H9 (cell line): ENCODE results near the gene NRN1. TPM values are rescaled to one million over a fixed set of nuclear protein-coding genes. Genes with fewer than 3 reads are reported as not detected.

Source experiments
- DNase-seq: peaks from one replicate; pipeline ENCODE4 v3.0.0-alpha.2; 2017
- H2AFZ ChIP-seq: one replicate; pipeline ENCODE4 v1.6.1; 2013; ENCODE audit warnings: mild to moderate bottlenecking, low read length, control low read depth, moderate library complexity
- H2AK5ac ChIP-seq: 2 replicates; pipeline ENCODE4 v1.6.1; 2013; ENCODE audit warnings: low read length, control low read depth, mixed read lengths; ENCODE audit not compliant: insufficient read length
- H2BK120ac ChIP-seq: one replicate; pipeline ENCODE4 v1.6.1; 2013; ENCODE audit warnings: low read depth, mild to moderate bottlenecking, low read length, control low read depth, inconsistent platforms; ENCODE audit not compliant: poor library complexity, severe bottlenecking
- H2BK12ac ChIP-seq: 2 replicates; pipeline ENCODE4 v1.6.1; 2013; ENCODE audit warnings: low read length, control low read depth, mixed read lengths, low read depth; ENCODE audit not compliant: insufficient read length
- H2BK15ac ChIP-seq: 2 replicates; pipeline ENCODE4 v1.6.1; 2013; ENCODE audit warnings: low read depth, low read length, control low read depth
- H2BK20ac ChIP-seq: one replicate; pipeline ENCODE4 v1.6.1; 2013; ENCODE audit warnings: low read depth, mild to moderate bottlenecking, low read length, control low read depth, inconsistent platforms; ENCODE audit not compliant: poor library complexity, severe bottlenecking
- H2BK5ac ChIP-seq: 2 replicates; pipeline ENCODE4 v1.6.1; 2013; ENCODE audit warnings: low read length, control low read depth, mixed read lengths; ENCODE audit not compliant: insufficient read length
- H3K14ac ChIP-seq: 2 replicates; pipeline ENCODE4 v1.6.1; 2013; ENCODE audit warnings: low read length, control low read depth; ENCODE audit not compliant: insufficient read depth
- H3K18ac ChIP-seq: 2 replicates; pipeline ENCODE4 v1.6.1; 2013; ENCODE audit warnings: low read depth, mild to moderate bottlenecking, mixed read lengths, low read length, control low read depth; ENCODE audit not compliant: insufficient read length
- H3K23ac ChIP-seq: 2 replicates; pipeline ENCODE4 v1.6.1; 2013; ENCODE audit warnings: low read length, control low read depth, mixed read lengths, low read depth; ENCODE audit not compliant: insufficient read length
- H3K23me2 ChIP-seq: 2 replicates; pipeline ENCODE4 v1.6.1; 2013; ENCODE audit warnings: low read depth, mild to moderate bottlenecking, mixed read lengths, low read length, control low read depth; ENCODE audit not compliant: insufficient read length, poor library complexity, severe bottlenecking
- H3K27ac ChIP-seq: 2 replicates; pipeline ENCODE4 v1.5.1; 2013; ENCODE audit warnings: low read length, control low read depth, mixed read lengths, low read depth; ENCODE audit not compliant: insufficient read length
- H3K27me3 ChIP-seq: 2 replicates; pipeline ENCODE4 v1.6.1; 2013; ENCODE audit warnings: low read length, control low read depth, inconsistent platforms; ENCODE audit not compliant: insufficient read depth
- H3K4ac ChIP-seq: 2 replicates; pipeline ENCODE4 v1.6.1; 2013; ENCODE audit warnings: low read depth, mild to moderate bottlenecking, control low read depth, inconsistent platforms, low read length, moderate library complexity
- H3K4me1 ChIP-seq: 2 replicates; pipeline ENCODE4 v1.6.1; 2013; ENCODE audit warnings: low read length, control low read depth, inconsistent platforms; ENCODE audit not compliant: insufficient read depth
- H3K4me2 ChIP-seq: 2 replicates; pipeline ENCODE4 v1.6.1; 2013; ENCODE audit warnings: low read length, control low read depth, mixed read lengths; ENCODE audit not compliant: insufficient read length, insufficient read depth
- H3K56ac ChIP-seq: 2 replicates; pipeline ENCODE4 v1.6.1; 2013; ENCODE audit warnings: low read depth, mild to moderate bottlenecking, mixed read lengths, low read length, control low read depth; ENCODE audit not compliant: insufficient read length
- H3K79me1 ChIP-seq: 2 replicates; pipeline ENCODE4 v1.6.1; 2013; ENCODE audit warnings: low read depth, mild to moderate bottlenecking, moderate library complexity, low read length, control low read depth, inconsistent platforms; ENCODE audit not compliant: insufficient read depth, poor library complexity, severe bottlenecking
- H3K79me2 ChIP-seq: 2 replicates; pipeline ENCODE4 v1.6.1; 2013; ENCODE audit warnings: low read length, control low read depth, inconsistent platforms; ENCODE audit not compliant: insufficient read depth
- H3K9ac ChIP-seq: 2 replicates; pipeline ENCODE4 v1.6.1; 2013; ENCODE audit warnings: low read length, control low read depth, mixed read lengths; ENCODE audit not compliant: insufficient read length; ENCODE audit errors: extremely low read depth
- H3K9me3 ChIP-seq: one replicate; pipeline ENCODE4 v1.6.1; 2013; ENCODE audit warnings: low read depth, low read length, inconsistent platforms; ENCODE audit not compliant: control insufficient read depth
- H3T11ph ChIP-seq: one replicate; pipeline ENCODE4 v1.6.1; 2013; ENCODE audit warnings: mild to moderate bottlenecking, low read length, control low read depth, inconsistent platforms
- H4K20me1 ChIP-seq: one replicate; pipeline ENCODE4 v1.6.1; 2013; ENCODE audit not compliant: control insufficient read depth, insufficient read length, insufficient read depth
- H4K5ac ChIP-seq: 2 replicates; pipeline ENCODE4 v1.6.1; 2013; ENCODE audit warnings: low read depth, mild to moderate bottlenecking, mixed read lengths, low read length, control low read depth; ENCODE audit not compliant: insufficient read length
- H4K8ac ChIP-seq: replicated peaks from 2 replicates; pipeline ENCODE4 v1.6.1; 2013; ENCODE audit warnings: low read length, control low read depth, mixed read lengths, low read depth; ENCODE audit not compliant: insufficient read length
- H4K91ac ChIP-seq: 2 replicates; pipeline ENCODE4 v1.6.1; 2013; ENCODE audit warnings: low read depth, mild to moderate bottlenecking, moderate library complexity, mixed read lengths, low read length, control low read depth; ENCODE audit not compliant: insufficient read length
- H3K27ac Mint-ChIP-seq, 3 experiments: 2 replicates in 2 of 3; 3 replicates in 1 of 3; pipeline ENCODE4 v1.8.0; 2020 to 2021; ENCODE audit warnings: mixed read lengths in 3 of 3, mild to moderate bottlenecking in 1 of 3, moderate library complexity in 1 of 3
- H3K27me3 Mint-ChIP-seq: 2 replicates; pipeline ENCODE4 v1.8.0; 2021; ENCODE audit warnings: low read depth, mild to moderate bottlenecking, moderate library complexity, mixed read lengths
- H3K36me3 Mint-ChIP-seq, 3 experiments: 2 replicates in 2 of 3; 3 replicates in 1 of 3; pipeline ENCODE4 v1.8.0; 2020 to 2021; ENCODE audit warnings: low read depth in 3 of 3, mixed read lengths in 3 of 3; ENCODE audit not compliant: insufficient read depth in 1 of 3
- H3K4me1 Mint-ChIP-seq, 2 experiments: 2 replicates each; pipeline ENCODE4 v1.8.0; 2020; ENCODE audit warnings: mixed read lengths in 2 of 2
- H3K4me3 Mint-ChIP-seq, 2 experiments: 2 replicates in 1 of 2; 3 replicates in 1 of 2; pipeline ENCODE4 v1.8.0; 2020 to 2021; ENCODE audit warnings: mild to moderate bottlenecking in 2 of 2, mixed read lengths in 2 of 2, moderate library complexity in 1 of 2
- H3K9me3 Mint-ChIP-seq, 2 experiments: 2 replicates in 1 of 2; 3 replicates in 1 of 2; pipeline ENCODE4 v1.8.0; 2020; ENCODE audit warnings: mild to moderate bottlenecking in 2 of 2, mixed read lengths in 2 of 2, moderate library complexity in 1 of 2
- WGBS: extraction: QIAGEN DNeasy Blood & Tissue Kit; methylation state at CpG from one replicate; pipeline ENCODE4 v1.1.7; 2013; ENCODE audit warnings: missing lambda C conversion rate, low lambda C conversion rate, mixed read lengths; ENCODE audit not compliant: insufficient read length; ENCODE audit errors: extremely low coverage; 5-methylcytosine and 5-hydroxymethylcytosine counted together
- total RNA-seq: library from RNA; stranded (reverse); gene quantifications from 2 replicates; pipeline ENCODE4 v1.2.1, GENCODE V29; 2021
- TF ChIP-seq, protein P1 (sequence below): fragments of 200-600 bp; sonication (generic); conservative IDR thresholded peaks from 3 replicates; pipeline ENCODE4 v1.8.0; 2021; ENCODE audit warnings: antibody characterized with exemption, mild to moderate bottlenecking

Gene NRN1
- total RNA-seq, 1 experiment from 2014 or later, result not detected

DNA sequence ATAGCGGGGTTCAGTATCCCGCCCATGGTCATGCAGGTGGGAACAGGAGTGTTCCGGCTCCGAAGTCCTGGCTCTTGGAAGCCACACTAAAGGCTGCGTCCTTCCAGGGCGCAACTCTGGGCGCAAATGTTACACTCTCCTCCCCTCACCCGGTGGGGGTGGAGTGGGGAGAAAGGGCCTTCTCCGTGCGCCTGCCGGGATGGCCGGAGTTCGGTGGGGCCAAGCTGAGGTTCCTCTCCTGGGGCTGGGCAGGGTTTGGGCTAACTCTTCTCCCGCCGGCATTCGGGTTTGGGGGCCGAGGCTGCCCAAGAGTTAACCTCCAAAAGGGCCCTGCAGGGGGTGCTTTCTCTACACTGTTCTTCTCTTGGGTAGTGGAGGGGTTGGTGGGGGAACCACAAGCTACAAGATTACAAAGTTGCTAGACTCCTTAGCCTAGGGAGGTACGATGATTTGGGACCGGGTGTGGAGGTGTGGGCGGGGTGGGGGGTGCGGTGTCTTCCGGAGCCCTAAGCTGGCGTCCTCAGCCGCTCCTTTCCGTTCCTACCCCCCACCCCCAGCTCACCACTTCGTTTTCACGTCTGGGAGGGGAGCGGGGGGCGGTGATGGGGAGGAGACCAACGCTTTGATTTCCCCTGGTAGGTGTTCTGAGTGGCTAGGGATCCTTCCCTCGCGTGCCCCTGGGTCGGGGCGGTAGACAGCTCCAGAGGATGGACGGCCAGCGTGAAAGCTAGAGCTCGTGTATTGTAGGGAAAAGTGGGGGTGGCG lies 12.3 kb downstream of the NRN1 start:
- no peak overlapping the region for H3K27ac ChIP-seq
- H3K14ac ChIP-seq, result no peak overlapping the region
- no peak overlapping the region for H2BK5ac ChIP-seq
- no peak overlapping the region for H2BK12ac ChIP-seq
- H3K79me1 ChIP-seq, result no peaks in the 10 kb centered on the region
- no peak overlapping the region for H4K8ac ChIP-seq
- H2AFZ ChIP-seq, result no peak overlapping the region
- H2BK15ac ChIP-seq, result no peak overlapping the region
- Mint-ChIP-seq H3K9me3 (peaks cover 2 to 5% of the 10 kb centered on the region in 2 experiments; a peak in 4 of 5 replicates), H3K27ac (no peak overlapping the region), H3K4me3 (peak overlapping the region in 1 of 2 experiments; percentile 85; a peak in 4 of 5 replicates), H3K4me1 (peaks cover 39 to 59% of the 10 kb centered on the region in 2 experiments), H3K36me3 (no peaks in the 10 kb centered on the region; a peak in 1 of 7 replicates), H3K27me3 (peaks cover 100% of the 10 kb centered on the region)
- no peak overlapping the region for H4K5ac ChIP-seq
- no peak overlapping the region for H3K56ac ChIP-seq
- H3K9me3 ChIP-seq, result no peaks in the 10 kb centered on the region
- WGBS, result no CpG with 5 or more reads among the region's 38 CpGs
- peak; percentile 43 for DNase-seq
- H4K20me1 ChIP-seq, result no peaks in the 10 kb centered on the region
- H3K9ac ChIP-seq, result no peak overlapping the region
- H3K27me3 ChIP-seq, result peaks cover 70% of the 10 kb centered on the region
- H3K4me2 ChIP-seq, result peak overlapping the region; percentile 44
- H3K18ac ChIP-seq, result no peak overlapping the region
- H2AK5ac ChIP-seq, result no peak overlapping the region
- H2BK120ac ChIP-seq, result no peak overlapping the region
- H4K91ac ChIP-seq, result no peak overlapping the region
- no peaks in the 10 kb centered on the region for H3K4me1 ChIP-seq
- peaks cover 18% of the 10 kb centered on the region for H3K23me2 ChIP-seq
- H3K23ac ChIP-seq, result no peak overlapping the region
- H2BK20ac ChIP-seq, result no peak overlapping the region
- H3K4ac ChIP-seq, result no peak overlapping the region
- TF ChIP-seq, protein P1, sequence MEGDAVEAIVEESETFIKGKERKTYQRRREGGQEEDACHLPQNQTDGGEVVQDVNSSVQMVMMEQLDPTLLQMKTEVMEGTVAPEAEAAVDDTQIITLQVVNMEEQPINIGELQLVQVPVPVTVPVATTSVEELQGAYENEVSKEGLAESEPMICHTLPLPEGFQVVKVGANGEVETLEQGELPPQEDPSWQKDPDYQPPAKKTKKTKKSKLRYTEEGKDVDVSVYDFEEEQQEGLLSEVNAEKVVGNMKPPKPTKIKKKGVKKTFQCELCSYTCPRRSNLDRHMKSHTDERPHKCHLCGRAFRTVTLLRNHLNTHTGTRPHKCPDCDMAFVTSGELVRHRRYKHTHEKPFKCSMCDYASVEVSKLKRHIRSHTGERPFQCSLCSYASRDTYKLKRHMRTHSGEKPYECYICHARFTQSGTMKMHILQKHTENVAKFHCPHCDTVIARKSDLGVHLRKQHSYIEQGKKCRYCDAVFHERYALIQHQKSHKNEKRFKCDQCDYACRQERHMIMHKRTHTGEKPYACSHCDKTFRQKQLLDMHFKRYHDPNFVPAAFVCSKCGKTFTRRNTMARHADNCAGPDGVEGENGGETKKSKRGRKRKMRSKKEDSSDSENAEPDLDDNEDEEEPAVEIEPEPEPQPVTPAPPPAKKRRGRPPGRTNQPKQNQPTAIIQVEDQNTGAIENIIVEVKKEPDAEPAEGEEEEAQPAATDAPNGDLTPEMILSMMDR, result no peak
- no peak overlapping the region for H3T11ph ChIP-seq
- H3K79me2 ChIP-seq, result no peaks in the 10 kb centered on the region
